ELR (cell line): ENCODE results near the gene CDK14.

Experiments
- DNase-seq: peaks from one replicate; pipeline ENCODE4 v3.0.0-alpha.2; 2015; ENCODE audit warnings: low read depth

CDK14 gene

DNA sequence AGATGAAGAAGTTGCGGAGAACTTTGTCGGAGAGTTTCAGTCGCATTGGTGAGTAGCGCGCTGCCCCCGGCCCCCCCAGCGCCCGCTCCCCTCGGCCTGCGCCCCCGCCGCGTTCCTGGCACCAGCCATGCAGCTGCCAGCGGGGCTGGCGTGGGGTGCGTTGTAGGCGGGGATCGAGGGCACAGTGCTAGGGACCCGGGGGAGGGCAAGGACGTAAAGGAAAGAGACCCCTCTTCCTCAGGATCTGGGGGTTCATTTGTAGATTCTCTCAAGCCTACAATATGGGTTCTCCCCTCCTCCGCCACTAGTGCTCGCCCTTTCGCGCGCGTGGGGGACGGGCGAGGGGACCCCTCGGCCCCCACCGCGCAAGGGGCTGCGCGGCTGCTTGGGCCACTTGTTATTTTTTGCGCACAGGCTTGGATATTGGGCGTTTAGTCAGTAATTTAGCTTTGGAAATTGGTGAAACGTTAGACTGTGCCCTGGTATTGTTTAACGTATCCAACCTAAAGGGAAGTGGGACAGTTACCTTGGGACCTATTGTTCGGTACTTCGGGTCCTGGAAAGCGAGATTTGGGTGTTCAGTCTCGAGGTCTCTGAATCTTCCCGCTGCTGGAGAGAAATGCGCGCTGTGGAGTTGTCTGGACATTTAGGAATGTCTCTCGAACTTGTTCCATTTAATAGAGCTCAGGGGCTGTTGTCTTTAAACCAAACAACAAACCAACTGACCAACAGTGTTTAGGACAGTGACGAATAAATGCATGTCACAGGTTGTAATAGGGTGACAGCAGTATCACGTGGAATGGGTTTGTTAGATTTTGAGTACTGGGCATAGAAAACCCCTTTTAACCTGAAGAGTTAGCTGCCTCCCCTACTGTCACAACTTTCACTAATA lies 796 bp downstream of the CDK14 start:
- DNase-seq, result peak; percentile 68

DNA sequence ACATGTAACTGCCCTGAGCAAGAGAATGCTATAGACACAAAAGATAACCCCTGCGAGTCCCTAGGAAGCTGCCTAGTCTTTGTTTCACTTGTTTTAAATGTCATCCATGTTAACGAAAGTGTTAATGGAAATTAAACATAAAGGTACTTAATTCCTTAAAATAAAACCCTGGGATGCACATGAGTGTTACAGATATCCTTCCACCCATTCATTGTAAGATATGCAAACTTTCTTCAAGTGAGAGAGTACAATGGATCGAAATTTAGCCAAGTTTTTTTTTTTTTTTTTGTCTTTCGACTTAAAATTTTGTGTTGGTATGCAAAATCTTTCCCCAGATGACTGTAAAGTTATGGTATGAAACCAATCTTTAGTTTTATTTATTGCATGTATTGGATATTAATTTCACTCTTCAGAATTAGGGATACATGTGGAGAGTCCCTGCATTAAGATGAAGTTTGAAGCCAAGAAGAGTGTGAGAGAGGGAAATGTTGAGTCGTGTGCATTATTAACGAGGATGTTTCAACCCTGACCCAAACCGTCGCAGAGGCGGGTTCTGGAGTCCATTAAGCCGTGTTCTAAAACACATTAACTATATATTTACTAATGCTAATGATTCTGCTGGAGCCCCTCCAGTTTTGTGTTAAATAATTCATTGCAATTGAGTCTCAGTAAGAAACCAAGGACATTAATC lies 1.6 kb downstream of the CDK14 start:
- peak; percentile 13 for DNase-seq

DNA sequence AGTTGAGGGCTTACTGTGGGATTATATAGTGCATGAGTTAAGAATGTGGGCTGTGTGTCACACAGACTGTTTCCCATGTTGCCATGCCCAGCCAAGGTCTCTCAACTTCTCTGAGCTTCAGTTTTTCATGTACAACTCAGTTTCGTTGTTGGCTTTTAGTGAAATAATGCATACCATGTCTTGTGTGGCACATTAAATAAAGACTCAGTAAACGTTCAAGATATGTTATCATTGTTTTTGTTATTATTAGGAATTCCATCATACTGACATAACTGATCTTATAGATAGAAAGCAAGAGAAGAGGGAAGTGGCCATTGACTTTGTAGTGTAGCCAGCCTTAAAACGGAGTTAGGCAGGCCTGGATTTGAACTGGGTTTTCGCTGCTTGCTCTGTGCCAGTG lies 2.9 kb downstream of the CDK14 start:
- DNase-seq, result peak; percentile 51

DNA sequence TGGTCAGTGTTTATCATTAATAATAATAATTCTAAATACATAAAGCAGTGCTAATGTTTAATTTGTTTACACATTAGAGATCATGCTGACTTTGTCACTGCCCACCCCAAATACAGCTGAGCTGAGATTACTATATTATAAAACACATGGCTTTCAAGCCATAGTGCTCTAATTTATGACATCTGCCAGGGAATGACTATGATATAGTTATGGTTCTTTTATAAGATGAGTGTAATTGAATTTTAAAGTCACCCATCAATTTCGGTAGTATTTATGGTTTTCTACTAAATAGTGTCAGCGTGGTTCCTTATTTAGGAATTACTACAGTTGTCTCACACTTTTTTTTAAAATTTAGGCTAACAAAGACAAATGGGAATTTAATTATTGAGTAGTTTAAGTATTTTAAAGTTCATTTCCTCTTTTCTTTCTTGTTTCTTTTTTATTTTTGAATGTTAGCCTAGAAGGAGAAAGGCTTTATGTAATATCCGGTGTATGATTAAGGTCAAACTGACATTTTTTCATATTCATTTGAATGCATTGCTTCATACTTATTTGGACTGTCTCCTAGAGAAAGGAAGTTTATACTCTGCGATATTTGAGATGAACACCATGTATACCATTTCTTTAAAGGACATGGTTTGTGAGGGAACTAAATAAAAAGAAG lies 3.9 kb downstream of the CDK14 start:
- DNase-seq, result peak; percentile 8

GRCh38 chr7:90602303-90602702 lies 6.2 kb downstream of the CDK14 start:
- no peak for DNase-seq

DNA sequence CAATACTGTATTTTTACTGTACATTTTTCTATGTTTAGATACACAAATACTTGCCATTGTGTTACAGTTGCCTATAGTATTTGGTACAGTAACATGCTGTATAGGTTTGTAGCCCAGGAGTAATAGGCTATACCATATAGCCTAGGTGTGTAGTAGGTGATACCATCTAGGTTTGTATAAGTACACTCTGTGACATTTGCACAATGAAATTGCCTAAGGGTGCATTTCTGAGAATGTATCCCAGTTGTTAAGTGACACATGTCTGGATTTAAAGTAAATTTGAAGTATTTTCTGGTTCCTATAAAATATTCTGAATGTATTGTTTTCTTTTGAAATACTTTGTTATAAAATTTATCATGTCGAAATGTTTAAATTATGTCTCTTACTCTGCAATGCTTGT lies 7.2 kb downstream of the CDK14 start:
- DNase-seq, result no peak

DNA sequence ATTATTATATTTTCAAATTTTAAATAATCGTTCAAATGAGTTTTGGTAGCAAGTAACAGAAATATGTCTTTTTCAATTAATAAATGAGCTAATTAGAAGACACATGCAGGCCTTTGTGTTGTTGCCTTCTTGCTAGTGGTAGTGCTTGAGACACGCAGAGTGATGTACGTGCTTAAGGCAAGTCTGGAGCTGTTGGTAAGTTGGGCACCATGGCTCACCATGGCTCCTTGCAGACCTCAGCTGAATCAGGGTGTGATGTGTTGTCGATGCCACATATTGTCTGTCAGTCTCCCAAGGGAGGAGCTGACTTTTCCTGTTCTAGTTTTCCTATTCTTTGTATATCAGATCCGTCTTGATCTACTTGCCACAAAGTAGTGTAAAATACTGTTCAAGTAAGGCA lies 8.3 kb downstream of the CDK14 start:
- DNase-seq, result no peak

- DNase-seq, result no peak
Measured at GRCh38 chr7:90605055-90605454, 8.9 kb downstream of the CDK14 start.

DNA sequence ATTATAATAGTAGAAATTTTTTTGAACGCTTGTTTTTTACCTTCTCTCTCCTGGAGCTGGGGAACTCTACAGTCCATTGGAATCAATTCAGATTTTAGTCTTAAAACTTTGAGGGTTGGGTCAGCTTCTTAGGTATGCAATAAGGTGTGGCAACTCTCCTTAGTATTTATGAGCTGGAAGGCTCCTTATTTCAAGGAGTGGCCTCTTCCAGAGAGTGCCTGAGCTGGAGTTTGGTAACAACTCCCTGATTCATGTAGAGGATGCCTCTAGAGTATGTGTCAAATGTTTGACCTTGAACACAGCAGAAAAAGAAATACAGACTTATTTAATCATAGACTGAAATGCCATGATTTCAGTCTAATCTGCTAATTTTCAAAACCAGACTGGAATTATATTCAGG lies 11.1 kb downstream of the CDK14 start:
- DNase-seq, result no peak

DNA sequence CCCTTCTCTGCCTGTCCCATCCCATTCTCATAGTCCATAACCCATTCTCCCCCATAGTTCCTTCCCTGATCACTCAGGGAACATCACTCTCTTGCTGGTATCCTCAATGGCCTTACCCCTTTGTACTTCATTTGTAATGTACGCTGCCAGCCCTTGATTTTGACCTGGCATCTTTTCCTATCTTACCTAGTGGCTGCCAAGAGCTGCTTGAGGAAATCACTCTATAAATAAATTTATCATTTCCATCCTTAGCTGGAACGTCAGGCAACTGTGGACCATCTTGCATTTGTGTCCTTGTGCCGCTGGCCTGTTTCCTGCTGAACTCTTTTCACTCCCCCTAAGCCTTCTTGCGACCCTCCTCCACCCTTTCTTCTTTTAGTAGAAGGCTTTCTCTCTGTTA lies 14.0 kb downstream of the CDK14 start:
- no peak for DNase-seq

DNA sequence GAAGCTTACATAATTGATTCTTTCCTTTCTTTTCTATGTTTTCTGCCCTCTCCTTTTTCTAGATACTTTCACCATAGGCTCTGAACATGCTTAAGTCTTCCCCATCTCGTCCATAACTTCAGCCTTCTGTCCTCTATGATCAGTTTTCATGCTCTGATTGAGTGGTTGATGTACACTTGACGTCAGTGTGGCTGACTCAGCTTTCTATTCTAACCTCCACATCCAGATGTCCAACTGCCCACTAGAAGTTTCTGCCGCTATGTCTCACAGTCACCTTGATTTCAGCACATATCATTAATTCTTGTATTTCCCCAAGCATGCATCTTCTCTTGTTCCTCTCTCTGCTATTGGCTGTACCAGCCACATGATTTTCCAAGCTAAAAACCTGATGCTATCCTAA lies 15.0 kb downstream of the CDK14 start:
- no peak for DNase-seq

DNA sequence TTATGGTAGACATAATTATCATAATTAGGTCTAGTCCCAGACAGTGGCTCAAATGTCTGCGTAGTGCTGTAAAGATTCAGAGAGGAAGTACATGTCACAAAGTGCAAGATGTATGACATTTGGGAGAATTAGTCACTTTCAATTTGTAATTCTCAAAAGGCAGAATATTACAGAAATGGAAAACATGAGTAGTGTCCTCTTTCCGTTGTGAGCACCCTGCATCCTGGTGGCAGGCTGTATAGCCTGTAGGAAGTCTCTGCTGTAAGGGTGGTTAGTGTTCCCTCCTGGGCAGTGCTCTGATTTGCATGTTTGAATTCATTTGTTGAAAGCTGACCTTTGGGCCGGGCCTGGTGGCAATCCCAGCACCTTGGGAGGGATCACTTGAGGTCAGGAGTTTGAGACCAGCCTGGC lies 17.0 kb downstream of the CDK14 start:
- peak; percentile 6 for DNase-seq

DNA sequence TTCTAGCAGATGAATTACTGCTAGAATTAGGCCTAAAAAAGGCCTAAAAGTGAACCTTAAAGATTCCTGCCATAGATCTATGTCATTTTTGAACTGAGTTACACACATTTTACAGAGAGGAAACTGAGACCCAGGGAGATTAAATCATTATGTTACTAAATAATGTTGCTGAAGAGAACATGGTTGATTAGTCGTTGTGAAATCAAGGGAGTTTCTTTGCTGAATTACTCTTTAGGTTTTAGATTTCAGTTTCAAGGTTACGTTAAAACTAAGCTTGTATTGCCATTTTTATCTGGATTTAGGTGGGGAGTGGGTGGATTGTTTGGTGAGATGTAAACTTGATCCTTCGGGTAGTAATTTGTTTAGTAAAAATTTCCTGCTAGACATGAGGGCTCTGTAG lies 21.3 kb downstream of the CDK14 start:
- DNase-seq, result no peak

GRCh38 chr7:90618876-90619275 lies 22.8 kb downstream of the CDK14 start:
- DNase-seq, result no peak

GRCh38 chr7:90621125-90621746 lies 25.1 kb downstream of the CDK14 start:
- no peak for DNase-seq

DNA sequence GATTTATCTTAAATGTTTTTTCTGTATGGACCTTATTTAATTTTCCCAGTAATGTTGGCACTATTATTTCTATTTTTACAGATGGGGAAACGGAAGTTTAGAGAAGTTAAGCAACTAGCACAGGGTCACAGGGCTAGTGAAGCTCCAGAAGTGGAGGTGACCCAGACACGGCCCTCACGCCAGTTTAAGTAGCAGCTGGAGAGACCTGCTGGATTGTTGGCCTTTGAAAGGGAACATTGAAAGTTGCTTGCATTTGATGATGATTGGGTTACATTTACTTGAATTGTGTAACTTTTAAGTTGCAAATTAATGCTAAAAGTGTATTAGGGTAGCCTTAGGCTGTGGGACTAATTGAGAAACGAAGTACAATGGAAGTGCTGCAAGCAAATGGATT lies 25.6 kb downstream of the CDK14 start:
- DNase-seq, result no peak

- no peak for DNase-seq
Measured at GRCh38 chr7:90622670-90623069, 26.5 kb downstream of the CDK14 start.

DNA sequence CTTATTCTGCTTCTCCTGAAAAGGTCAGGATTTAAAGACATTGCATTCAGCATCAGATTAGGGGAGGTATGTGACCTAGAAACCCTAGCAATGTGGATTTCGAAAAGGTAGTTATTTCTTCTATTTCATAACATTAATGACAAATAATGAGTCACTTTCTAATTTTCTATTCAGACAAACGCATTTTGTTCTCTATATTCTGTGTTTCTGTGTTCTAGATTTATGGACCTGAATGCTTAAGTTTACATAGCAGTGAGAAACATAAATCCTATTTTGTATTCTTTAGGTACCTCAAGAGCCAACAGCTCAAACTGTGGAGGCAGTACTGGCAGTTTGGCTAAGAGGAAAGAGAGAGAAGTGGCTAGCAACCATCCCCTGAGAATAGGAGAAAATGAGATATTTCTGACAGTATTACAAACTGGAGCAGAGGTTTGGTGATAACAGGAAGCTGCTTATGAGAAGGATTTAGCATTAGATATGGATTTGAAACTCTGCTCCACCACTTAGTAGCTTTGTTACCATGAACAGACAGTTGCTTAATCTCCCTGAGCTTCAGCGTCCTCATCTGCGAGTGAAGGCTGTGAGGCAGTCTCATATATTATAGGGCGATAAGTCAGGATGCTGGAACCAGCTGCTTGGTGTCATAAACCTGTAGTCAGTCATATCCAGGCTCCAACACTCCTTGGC lies 28.2 kb downstream of the CDK14 start:
- DNase-seq, result peak; percentile 64

- DNase-seq, result peak; percentile 28
Measured at GRCh38 chr7:90625051-90625450, 28.9 kb downstream of the CDK14 start.

GRCh38 chr7:90625562-90625961 lies 29.4 kb downstream of the CDK14 start:
- DNase-seq, result peak; percentile 43

DNA sequence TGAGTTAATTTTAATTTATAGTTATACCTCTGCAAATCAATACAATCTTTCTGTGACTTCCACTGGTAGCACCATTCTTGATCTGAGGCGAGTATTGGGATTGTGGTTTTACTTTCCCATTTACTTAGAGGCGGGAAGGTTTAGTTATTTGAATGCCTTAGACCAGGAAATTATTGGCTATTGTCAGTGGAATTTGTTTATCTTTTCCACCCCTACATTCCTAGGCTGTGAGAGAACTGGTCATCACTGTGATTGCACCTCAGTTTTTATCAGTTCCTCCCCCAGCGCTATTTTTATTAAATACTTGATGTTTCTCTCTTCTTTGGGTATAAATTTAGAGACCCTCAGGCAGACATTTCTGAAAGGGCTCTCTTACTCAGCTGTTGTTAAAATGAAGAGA lies 29.9 kb downstream of the CDK14 start:
- DNase-seq, result peak; percentile 76
